Esophagus squamous epithelium (tissue), 5 donors: ENCODE data around the gene CDK5RAP1. TPM values are rescaled to one million over a fixed set of nuclear protein-coding genes. Genes with fewer than 3 reads are reported as not detected.
A peak's percentile ranks its signal among the peaks of the same experiment; 100 is the strongest.
"Not testable (repeated sequence)": the region's sequence is repeated elsewhere in the genome, so short reads cannot be mapped to it uniquely, and the experiment has no call there.

Experiments
- DNase-seq: peaks from one replicate; lab custom pipeline; 2025; lab: John Stamatoyannopoulos, UW
- H3K27ac ChIP-seq, 4 donors: fragments of 200-600 bp; sonication (generic); one replicate each; pipeline ENCODE4 v1.5.1; 2016 to 2019; ENCODE audit warnings: mild to moderate bottlenecking in 1 of 4
- H3K27me3 ChIP-seq, 4 donors: fragments of 200-600 bp; sonication (generic); 1 replicate in 3 of 4; 2 replicates in 1 of 4; pipeline versions ENCODE4 v1.5.1 to v1.6.0; 2017 to 2021; ENCODE audit warnings: antibody characterized with exemption in 1 of 4
- H3K36me3 ChIP-seq, 3 donors: fragments of 200-600 bp; sonication (generic); one replicate each; pipeline ENCODE4 v1.5.1; 2016 to 2019
- H3K4me1 ChIP-seq, 3 donors: fragments of 200-600 bp; sonication (generic); one replicate each; pipeline ENCODE4 v1.5.1; 2017 to 2019
- H3K4me3 ChIP-seq, 4 donors: fragments of 200-600 bp; sonication (generic); 1 replicate in 3 of 4; 2 replicates in 1 of 4; pipeline ENCODE4 v1.5.1; 2016 to 2019; ENCODE audit warnings: mild to moderate bottlenecking in 2 of 4, moderate library complexity in 1 of 4
- H3K9me3 ChIP-seq, 3 donors: fragments of 200-600 bp; sonication (generic); one replicate each; pipeline ENCODE4 v1.5.1; 2016 to 2019
- POLR2A ChIP-seq, 4 donors: fragments of 450-650 bp; IDR thresholded peaks; one replicate each; pipeline ENCODE4 v1.6.1; 2017; ENCODE audit warnings: antibody characterized with exemption in 4 of 4, mild to moderate bottlenecking in 4 of 4, moderate library complexity in 3 of 4
- whole genome bisulfite sequencing, 2 donors: methylation state at CpG; one replicate each; pipeline ENCODE4 v1.1.5; 2018; 5-methylcytosine and 5-hydroxymethylcytosine counted together
- intact Hi-C: fragments of 100-400 bp; cut with DNase I; formaldehyde crosslinking; loops from one replicate; pipeline ENCODE4 v1.15.0; 2022
- total RNA-seq, 4 donors: library from RNA; depleted of rRNA; stranded (reverse); fragments of >200 nt; gene quantifications; one replicate each; pipeline ENCODE4 v1.1.0, GENCODE V29; 2016
- TF ChIP-seq, protein P1 (sequence below), 6 experiments: fragments of 450-650 bp in 4 of 6; fragments of 200-600 bp in 2 of 6; sonication (generic) in 2 of 6; IDR thresholded peaks; one replicate each; pipeline ENCODE4 v1.5.1; 2016 to 2019; ENCODE audit warnings: antibody characterized with exemption in 6 of 6, mild to moderate bottlenecking in 4 of 6, moderate library complexity in 4 of 6
- donor health status: DM: yes; HTN: yes; CAD: no.

CDK5RAP1 gene
- total RNA-seq, 4 donors from 2014 or later, result 13.5 to 23.2 (median 20.1) TPM

DNA sequence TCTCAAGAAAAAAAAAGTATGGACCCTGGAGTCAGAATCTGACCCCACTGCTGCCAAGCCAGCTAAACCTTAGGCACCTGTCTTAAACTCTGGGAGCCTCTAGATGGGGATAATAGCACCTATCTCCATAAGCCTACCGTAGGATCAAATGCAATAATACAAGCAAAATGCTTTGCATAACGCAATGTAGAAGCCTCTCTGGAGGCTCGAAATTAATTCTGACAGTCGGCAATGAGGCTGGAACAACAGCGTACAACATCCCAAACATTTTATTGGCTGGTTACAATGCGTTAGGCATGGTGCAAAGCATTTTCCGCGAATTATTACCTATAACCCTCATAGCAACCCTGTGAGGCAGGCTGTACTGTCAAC, 521 bp downstream of the CDK5RAP1 start:
- DNase-seq, result no peak
- intact Hi-C loops, result no loop called here
- Histone ChIP-seq H3K9me3 (no peaks in the 10 kb centered on the region), H3K27me3 (no peaks in the 10 kb centered on the region), H3K4me3 (peak overlapping the region; percentile 85 to 99 (median 96)), H3K27ac (peak overlapping the region; percentile 64 to 83 (median 80)), H3K36me3 (peaks cover 0 to 17% (median 0%) of the 10 kb centered on the region in 3 donors), H3K4me1 (peaks cover 12 to 54% (median 24%) of the 10 kb centered on the region in 3 donors)
- WGBS, 2 donors, result 0 to 1% methylated on average over 8 of the region's 8 CpGs
- no peak for TF ChIP-seq POLR2A (IDR thresholded peaks at IDR 0.05)
- TF ChIP-seq, protein P1, sequence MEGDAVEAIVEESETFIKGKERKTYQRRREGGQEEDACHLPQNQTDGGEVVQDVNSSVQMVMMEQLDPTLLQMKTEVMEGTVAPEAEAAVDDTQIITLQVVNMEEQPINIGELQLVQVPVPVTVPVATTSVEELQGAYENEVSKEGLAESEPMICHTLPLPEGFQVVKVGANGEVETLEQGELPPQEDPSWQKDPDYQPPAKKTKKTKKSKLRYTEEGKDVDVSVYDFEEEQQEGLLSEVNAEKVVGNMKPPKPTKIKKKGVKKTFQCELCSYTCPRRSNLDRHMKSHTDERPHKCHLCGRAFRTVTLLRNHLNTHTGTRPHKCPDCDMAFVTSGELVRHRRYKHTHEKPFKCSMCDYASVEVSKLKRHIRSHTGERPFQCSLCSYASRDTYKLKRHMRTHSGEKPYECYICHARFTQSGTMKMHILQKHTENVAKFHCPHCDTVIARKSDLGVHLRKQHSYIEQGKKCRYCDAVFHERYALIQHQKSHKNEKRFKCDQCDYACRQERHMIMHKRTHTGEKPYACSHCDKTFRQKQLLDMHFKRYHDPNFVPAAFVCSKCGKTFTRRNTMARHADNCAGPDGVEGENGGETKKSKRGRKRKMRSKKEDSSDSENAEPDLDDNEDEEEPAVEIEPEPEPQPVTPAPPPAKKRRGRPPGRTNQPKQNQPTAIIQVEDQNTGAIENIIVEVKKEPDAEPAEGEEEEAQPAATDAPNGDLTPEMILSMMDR (IDR thresholded peaks at IDR 0.05), result no peak

DNA sequence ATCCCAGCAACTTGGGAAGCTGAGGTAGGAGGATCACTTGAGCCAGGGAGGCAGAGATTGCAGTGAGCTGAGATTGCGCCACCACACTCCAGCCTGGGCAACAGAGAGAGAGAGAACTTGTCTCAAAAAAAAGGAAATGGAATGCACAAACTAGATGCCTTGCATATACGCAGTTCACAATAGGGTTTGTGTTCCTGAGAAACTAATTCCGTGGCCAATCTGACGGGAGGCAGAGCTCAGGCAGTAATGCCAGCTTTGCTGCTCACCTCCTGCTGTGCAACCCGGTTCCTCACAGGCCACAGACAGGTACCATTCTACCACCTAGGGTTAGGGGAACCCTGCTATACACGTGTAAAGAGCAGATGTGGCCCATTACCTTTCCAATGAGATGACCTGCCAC, 1.4 kb downstream of the CDK5RAP1 start:
- intact Hi-C loops, result no loop called here
- Histone ChIP-seq H3K27me3 (no peaks in the 10 kb centered on the region), H3K4me3 (peak overlapping the region in 1 of 4 donors; percentile 98), H3K4me1 (peaks cover 12 to 54% (median 24%) of the 10 kb centered on the region in 3 donors), H3K27ac (peak overlapping the region in 1 of 4 donors; percentile 83), H3K36me3 (peaks cover 0 to 23% (median 0%) of the 10 kb centered on the region in 3 donors), H3K9me3 (no peaks in the 10 kb centered on the region)
- TF ChIP-seq POLR2A (IDR thresholded peaks at IDR 0.05), result no peak
- TF ChIP-seq, protein P1 (IDR thresholded peaks at IDR 0.05), result no peak
- 42 to 63% methylated on average over 6 of the region's 6 CpGs for WGBS, 2 donors
- no peak for DNase-seq

DNA sequence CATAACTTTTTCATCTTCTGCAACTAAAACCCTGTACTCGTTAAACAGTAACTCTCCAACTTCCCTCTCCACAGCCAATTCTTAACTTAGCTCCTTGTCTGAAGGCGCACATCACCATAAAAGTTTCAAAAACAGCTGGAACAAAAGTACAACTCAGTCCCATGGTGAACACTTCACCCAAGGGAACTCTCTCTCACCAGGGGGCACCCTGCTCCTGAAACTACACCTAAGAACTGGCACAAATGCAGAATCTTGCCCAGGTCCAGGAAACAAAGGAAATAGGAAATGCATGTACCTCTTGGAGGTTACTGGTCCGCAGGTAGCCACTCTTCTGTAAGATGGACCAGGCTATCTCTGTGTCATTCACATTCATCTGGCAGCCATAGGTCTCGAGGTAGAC, 6.6 kb downstream of the CDK5RAP1 start:
- Histone ChIP-seq H3K36me3 (peaks cover 0 to 75% (median 26%) of the 10 kb centered on the region in 3 donors), H3K27ac (no peak overlapping the region), H3K27me3 (no peaks in the 10 kb centered on the region), H3K4me1 (peaks cover 2 to 13% (median 3%) of the 10 kb centered on the region in 3 donors), H3K9me3 (no peaks in the 10 kb centered on the region), H3K4me3 (no peak overlapping the region)
- TF ChIP-seq, protein P1 (IDR thresholded peaks at IDR 0.05), result no peak
- TF ChIP-seq POLR2A (IDR thresholded peaks at IDR 0.05), result no peak
- DNase-seq, result no peak
- intact Hi-C loops, result no loop called here
- 91 to 94% methylated on average over 4 of the region's 4 CpGs for WGBS, 2 donors

DNA sequence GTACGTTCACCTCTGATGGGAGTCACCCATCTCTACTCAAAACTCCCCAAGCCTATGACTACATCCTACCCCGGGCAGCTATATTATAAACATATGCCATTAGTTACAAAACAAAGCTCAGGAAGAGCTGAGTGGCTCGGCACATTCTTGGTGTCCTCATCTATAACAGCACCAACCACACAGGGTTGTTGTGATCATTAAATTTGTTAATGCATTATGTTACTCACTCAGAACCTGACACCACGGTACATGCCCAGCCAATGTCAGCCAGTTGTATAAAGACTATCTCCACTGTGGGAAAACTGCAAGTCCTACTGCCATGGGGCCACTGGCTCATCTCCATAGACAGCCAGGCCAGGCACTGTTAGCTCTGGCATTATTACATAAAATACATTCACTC, 7.7 kb downstream of the CDK5RAP1 start:
- Histone ChIP-seq H3K27ac (no peak overlapping the region), H3K27me3 (no peaks in the 10 kb centered on the region), H3K4me3 (no peak overlapping the region), H3K4me1 (peaks cover 0 to 2% (median 0%) of the 10 kb centered on the region in 3 donors), H3K9me3 (no peaks in the 10 kb centered on the region), H3K36me3 (peaks cover 0 to 86% (median 26%) of the 10 kb centered on the region in 3 donors)
- TF ChIP-seq, protein P1 (IDR thresholded peaks at IDR 0.05), result no peak
- TF ChIP-seq POLR2A (IDR thresholded peaks at IDR 0.05), result no peak
- intact Hi-C loops, result no loop called here
- no peak for DNase-seq
- WGBS, 2 donors, result 81 to 83% methylated on average over 4 of the region's 4 CpGs

DNA sequence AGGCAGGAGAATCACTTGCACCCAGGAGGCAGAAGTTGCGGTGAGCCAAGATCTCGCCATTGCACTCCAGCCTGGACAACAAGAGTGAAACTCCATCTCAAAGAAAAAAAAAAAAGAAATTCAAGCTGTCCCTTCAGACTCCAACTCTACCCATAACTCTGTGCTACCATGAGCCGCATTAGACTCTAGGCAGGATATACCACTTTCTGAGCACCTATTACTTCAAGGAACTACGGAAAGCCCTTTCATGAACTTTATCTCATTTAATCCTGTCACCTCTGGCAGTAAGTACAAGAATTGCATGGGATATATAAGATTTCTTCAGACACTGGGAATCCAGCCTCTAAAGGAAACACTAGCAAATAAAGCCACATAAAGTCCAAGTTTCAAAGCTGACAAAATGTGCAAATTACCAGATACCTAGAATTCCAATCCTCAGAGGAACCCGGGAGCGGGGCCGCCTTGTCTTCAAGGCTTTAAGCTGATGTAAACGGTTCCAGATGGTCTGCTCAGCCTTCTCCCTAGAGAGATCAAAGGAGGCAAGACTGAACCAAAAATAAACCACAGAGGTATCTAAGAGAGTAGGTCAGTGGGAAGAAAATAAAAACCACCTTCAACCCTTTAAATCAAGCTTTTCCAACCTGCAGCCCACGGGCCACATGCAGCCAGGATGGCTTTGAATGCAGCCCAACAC, 9.4 kb downstream of the CDK5RAP1 start:
- no peak for DNase-seq
- H3K4me3 ChIP-seq, result no peak overlapping the region
- H3K27me3 ChIP-seq, result no peaks in the 10 kb centered on the region
- intact Hi-C loops, result no loop called here
- no peaks in the 10 kb centered on the region for H3K4me1 ChIP-seq
- TF ChIP-seq POLR2A (IDR thresholded peaks at IDR 0.05), result no peak
- TF ChIP-seq, protein P1 (IDR thresholded peaks at IDR 0.05), result no peak
- peaks cover 0 to 99% (median 35%) of the 10 kb centered on the region in 3 donors for H3K36me3 ChIP-seq
- H3K9me3 ChIP-seq, result no peaks in the 10 kb centered on the region
- 76 to 80% methylated on average over 9 of the region's 9 CpGs for WGBS, 2 donors
- no peak overlapping the region for H3K27ac ChIP-seq

DNA sequence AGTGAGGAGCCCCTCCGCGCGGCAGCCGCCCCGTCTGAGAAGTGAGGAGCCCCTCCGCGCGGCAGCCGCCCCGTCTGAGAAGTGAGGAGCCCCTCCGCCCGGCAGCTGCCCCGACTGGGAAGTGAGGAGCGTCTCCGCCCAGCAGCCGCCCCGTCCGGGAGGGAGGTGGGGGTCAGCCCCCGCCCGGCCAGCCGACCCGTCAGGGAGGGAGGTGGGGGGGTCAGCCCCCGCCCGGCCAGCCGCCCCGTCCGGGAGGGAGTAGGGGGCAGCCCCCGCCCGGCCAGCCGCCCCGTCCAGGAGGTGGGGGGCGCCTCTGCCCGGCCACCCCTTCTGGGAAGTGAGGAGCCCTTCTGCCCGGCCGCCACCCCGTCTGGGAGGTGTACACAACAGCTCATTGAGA, 12.0 kb downstream of the CDK5RAP1 start:
- H3K4me3 ChIP-seq, H3K9me3 ChIP-seq, H3K27ac ChIP-seq, DNase-seq, H3K27me3 ChIP-seq, intact Hi-C loops, H3K4me1 ChIP-seq: not testable (repeated sequence)
- peaks cover 13 to 99% (median 50%) of the 10 kb centered on the region in 3 donors for H3K36me3 ChIP-seq
- no CpG with 5 or more reads among the region's 36 CpGs for WGBS, 2 donors
